ENCODE results near the gene TLR10.

DNA sequence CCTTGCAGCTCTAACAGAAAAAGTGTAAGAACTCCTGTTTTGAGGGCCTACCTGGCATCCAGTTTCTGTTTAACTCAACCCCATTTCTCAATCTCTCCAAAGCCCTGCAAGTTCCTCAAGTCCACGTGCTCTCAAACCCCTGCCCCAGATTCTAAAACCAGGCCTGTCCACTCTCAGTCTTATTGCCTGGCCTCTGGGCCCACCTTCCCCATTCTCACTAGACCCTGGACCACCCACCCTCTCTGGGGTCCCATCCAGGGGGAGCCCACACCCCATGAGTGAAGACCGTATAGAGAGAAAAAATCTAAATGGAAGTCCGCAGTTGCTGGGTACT, 58.3 kb downstream of the TLR10 start:
- TF ChIP-seq, protein P1, sequence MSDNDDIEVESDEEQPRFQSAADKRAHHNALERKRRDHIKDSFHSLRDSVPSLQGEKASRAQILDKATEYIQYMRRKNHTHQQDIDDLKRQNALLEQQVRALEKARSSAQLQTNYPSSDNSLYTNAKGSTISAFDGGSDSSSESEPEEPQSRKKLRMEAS (IDR thresholded peaks at IDR 0.05; ENCODE audit: low read depth), result no peak
- TF ChIP-seq SIN3A (IDR thresholded peaks at IDR 0.05; ENCODE audit: borderline replicate concordance, low read depth, low read length) (no peak), EP300 (IDR thresholded peaks at IDR 0.05; ENCODE audit: borderline replicate concordance in 1 of 2, low read depth in 1 of 2, low read length in 1 of 2) (no peak), MXI1 (IDR thresholded peaks at IDR 0.05; ENCODE audit: low read depth, low read length) (no peak), NRF1 (IDR thresholded peaks at IDR 0.05; ENCODE audit: low read depth, low read length) (no peak), RFX5 (IDR thresholded peaks at IDR 0.05; ENCODE audit: low read length) (no peak), JUND (IDR thresholded peaks at IDR 0.05) (no peak), GABPA (IDR thresholded peaks at IDR 0.05; ENCODE audit: low read depth) (no peak), MEF2A (IDR thresholded peaks at IDR 0.05; ENCODE audit: borderline replicate concordance, low read depth) (no peak), FOXM1 (IDR thresholded peaks at IDR 0.05; ENCODE audit: low read depth) (no peak)
- TF ChIP-seq, protein P2, sequence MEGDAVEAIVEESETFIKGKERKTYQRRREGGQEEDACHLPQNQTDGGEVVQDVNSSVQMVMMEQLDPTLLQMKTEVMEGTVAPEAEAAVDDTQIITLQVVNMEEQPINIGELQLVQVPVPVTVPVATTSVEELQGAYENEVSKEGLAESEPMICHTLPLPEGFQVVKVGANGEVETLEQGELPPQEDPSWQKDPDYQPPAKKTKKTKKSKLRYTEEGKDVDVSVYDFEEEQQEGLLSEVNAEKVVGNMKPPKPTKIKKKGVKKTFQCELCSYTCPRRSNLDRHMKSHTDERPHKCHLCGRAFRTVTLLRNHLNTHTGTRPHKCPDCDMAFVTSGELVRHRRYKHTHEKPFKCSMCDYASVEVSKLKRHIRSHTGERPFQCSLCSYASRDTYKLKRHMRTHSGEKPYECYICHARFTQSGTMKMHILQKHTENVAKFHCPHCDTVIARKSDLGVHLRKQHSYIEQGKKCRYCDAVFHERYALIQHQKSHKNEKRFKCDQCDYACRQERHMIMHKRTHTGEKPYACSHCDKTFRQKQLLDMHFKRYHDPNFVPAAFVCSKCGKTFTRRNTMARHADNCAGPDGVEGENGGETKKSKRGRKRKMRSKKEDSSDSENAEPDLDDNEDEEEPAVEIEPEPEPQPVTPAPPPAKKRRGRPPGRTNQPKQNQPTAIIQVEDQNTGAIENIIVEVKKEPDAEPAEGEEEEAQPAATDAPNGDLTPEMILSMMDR (IDR thresholded peaks at IDR 0.05), result no peak
- TF ChIP-seq, protein P3, sequence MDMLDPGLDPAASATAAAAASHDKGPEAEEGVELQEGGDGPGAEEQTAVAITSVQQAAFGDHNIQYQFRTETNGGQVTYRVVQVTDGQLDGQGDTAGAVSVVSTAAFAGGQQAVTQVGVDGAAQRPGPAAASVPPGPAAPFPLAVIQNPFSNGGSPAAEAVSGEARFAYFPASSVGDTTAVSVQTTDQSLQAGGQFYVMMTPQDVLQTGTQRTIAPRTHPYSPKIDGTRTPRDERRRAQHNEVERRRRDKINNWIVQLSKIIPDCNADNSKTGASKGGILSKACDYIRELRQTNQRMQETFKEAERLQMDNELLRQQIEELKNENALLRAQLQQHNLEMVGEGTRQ (IDR thresholded peaks at IDR 0.05; ENCODE audit: borderline replicate concordance, low read depth, low read length), result no peak

Measured in SK-N-SH (cell line).